AG04450 (cell line): ENCODE measurements around the gene APOL2. TPM values are rescaled to one million over a fixed set of nuclear protein-coding genes. Genes with fewer than 3 reads are reported as not detected.

Experiments
- CTCF ChIA-PET: fragments of 300-600, 350-600 bp; formaldehyde crosslinking; extraction: SDS; loops from one replicate; lab custom pipeline; 2022; ENCODE audit warnings: antibody characterized with exemption, inconsistent platforms; lab: Charles Lee
- POLR2A ChIA-PET: fragments of 350-600 bp; formaldehyde crosslinking; extraction: SDS; loops from one replicate; lab custom pipeline; 2021; ENCODE audit warnings: antibody characterized with exemption, inconsistent platforms; lab: Yijun Ruan, JAX
- DNase-seq: peaks from one replicate; pipeline ENCODE4 v3.0.0-alpha.2; 2011; ENCODE audit warnings: low read depth, low spot score
- H3K27ac ChIP-seq: one replicate; pipeline ENCODE4 v1.5.1; 2012; ENCODE audit warnings: low read depth, low read length, control low read depth
- H3K27me3 ChIP-seq: one replicate; pipeline ENCODE4 v1.6.0; 2012; ENCODE audit warnings: low read length; ENCODE audit not compliant: control insufficient read depth, insufficient read depth
- H3K4me3 ChIP-seq: 2 replicates; pipeline ENCODE4 v1.5.1; 2011; ENCODE audit warnings: mild to moderate bottlenecking, low read depth, low read length, control low read depth
- H3K9me3 ChIP-seq: 2 replicates; pipeline ENCODE4 v1.5.1; 2012; ENCODE audit warnings: low read length; ENCODE audit not compliant: control insufficient read depth, insufficient read depth
- polyA plus RNA-seq: library from polyadenylated mRNA; depleted of rRNA; stranded (reverse); fragments of >200 nt; gene quantifications from 2 replicates; pipeline ENCODE4 v1.2.3, GENCODE V29; 2011
- TF ChIP-seq, protein P1 (sequence below): IDR thresholded peaks from 2 replicates; pipeline ENCODE4 v1.5.1; 2011; ENCODE audit warnings: low read depth, low read length, control low read depth, inconsistent platforms

Gene APOL2
- polyA plus RNA-seq, 1 experiment = 19.7 TPM

DNA sequence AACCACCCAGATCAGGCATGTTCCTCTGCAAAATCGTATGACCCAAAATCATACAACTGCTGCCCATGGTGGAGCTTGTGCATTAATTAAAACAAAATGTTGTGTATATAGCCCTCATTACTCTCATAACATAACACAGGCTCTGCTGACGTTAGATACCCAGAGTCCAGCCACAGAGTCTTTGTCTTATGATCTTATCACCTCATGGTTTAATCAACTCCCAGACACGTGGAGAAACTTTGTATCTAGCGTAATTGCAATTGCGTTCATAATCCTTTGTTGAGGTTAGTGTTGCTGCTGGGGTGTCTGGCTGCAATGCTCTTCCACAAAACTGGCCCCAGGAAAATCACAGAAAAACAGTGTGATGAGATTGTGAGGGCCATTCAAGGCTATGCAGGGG, 8.6 kb upstream of the APOL2 start:
- Histone ChIP-seq H3K27ac (no peak overlapping the region), H3K9me3 (peaks cover 2% of the 10 kb centered on the region), H3K27me3 (no peaks in the 10 kb centered on the region), H3K4me3 (no peak overlapping the region)
- DNase-seq = no peak
- ChIA-PET POLR2A (no interaction called here), CTCF (interaction anchor here (3.2 kb wide), 1 partner anchor 9 kb away, joined by 16 read pairs; the partner anchor contains the start of gene APOL2)
- TF ChIP-seq, protein P1, sequence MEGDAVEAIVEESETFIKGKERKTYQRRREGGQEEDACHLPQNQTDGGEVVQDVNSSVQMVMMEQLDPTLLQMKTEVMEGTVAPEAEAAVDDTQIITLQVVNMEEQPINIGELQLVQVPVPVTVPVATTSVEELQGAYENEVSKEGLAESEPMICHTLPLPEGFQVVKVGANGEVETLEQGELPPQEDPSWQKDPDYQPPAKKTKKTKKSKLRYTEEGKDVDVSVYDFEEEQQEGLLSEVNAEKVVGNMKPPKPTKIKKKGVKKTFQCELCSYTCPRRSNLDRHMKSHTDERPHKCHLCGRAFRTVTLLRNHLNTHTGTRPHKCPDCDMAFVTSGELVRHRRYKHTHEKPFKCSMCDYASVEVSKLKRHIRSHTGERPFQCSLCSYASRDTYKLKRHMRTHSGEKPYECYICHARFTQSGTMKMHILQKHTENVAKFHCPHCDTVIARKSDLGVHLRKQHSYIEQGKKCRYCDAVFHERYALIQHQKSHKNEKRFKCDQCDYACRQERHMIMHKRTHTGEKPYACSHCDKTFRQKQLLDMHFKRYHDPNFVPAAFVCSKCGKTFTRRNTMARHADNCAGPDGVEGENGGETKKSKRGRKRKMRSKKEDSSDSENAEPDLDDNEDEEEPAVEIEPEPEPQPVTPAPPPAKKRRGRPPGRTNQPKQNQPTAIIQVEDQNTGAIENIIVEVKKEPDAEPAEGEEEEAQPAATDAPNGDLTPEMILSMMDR = no peak

DNA sequence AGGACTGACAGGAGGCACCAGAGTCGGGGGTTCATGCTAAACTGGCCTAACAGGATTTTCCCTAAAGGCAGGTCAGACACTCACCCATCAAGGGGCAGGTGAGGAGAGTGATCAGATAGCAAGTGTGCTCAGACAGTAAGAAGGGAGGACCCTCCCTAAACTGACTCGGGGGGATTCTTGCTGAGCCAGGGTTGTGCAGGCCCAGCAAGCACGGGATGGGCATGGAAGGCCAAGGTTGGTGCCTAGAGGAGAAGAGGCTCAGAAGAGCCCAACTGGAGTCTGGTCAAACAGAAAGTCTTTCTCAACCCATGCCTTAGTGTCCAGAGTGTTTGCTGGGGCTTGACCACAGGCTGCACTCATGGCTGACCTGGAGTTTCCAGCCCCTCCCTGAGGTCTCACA, 7.4 kb upstream of the APOL2 start:
- ChIA-PET POLR2A (no interaction called here), CTCF (no interaction called here)
- TF ChIP-seq, protein P1 = no peak
- Histone ChIP-seq H3K9me3 (peaks cover 2% of the 10 kb centered on the region), H3K4me3 (no peak overlapping the region), H3K27ac (no peak overlapping the region), H3K27me3 (no peaks in the 10 kb centered on the region)
- no peak for DNase-seq

DNA sequence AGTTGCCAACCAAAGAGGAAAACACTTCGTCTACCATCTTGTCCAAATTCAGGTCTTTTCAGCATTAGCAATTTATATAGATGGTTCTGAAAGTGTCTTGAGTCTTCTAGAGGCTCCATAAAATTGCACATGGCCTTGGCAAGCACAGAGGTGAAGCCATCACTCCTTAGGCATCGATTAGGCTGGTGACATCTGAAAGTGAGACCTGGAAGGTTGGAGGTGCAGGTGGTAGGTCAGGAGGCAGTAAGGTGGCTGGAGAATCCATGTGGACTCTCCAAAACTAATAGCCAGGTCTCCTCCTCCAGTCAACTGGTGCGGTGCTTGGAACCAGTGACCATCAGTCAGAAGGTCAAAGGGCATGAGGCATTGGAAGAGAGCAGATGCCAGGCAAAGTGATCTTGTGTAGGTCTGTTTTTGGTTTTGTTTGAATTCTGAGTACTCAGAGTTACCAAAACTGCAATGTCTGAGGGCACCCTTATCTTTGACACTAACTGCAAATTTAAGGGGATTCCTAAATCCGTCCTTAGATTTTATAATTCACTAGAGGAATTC, 6.6 kb upstream of the APOL2 start:
- H3K4me3 ChIP-seq = no peak overlapping the region
- peaks cover 2% of the 10 kb centered on the region for H3K9me3 ChIP-seq
- ChIA-PET CTCF (no interaction called here), POLR2A (no interaction called here)
- DNase-seq = no peak
- TF ChIP-seq, protein P1 = no peak
- no peak overlapping the region for H3K27ac ChIP-seq
- no peaks in the 10 kb centered on the region for H3K27me3 ChIP-seq

DNA sequence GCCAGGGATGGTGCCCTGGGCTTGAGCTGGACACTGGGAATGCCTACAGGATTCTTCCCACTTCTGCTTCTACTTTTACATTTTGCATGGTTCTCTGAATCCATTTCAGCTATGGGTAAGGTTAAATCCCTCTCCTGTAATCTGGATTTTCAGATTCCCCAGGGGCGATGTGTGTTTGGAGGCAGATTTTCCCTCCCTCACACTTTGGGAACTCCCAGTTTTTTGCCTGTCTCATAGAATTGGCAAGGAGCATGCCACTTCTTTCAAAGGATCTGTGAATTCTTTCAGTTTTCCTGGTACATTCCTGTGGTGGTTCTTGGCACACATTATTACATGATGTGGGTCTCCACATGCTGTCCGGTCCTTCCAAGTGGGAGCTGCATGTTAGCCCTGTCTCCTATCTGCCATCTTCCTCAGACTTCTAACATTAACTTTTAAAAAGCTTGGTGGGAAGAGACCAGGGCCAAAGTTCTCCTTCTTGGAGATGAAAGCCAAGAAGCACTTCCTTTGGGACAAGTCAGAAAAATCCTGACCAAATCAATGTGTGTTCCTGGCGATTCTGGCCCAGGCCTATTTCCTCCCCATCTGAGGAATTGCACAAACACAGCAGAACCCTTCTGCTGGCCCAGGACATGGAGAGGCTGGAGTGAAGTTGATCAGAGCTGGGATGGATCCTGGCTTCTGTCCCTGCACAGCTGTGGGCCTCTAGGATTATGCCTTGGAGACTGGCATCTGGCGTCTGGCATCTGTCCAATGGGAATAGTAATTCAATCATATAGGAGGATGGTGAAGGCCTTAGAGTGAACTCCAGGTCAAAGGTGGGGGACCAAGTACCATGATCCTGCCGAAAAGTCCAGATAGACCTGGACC, 5.4 kb upstream of the APOL2 start:
- CTCF ChIA-PET = interaction anchor here (0.6 kb wide), 2 partner anchors 22 to 32 kb away, joined by 4 read pairs; no protein-coding TSS in a partner anchor
- Histone ChIP-seq H3K4me3 (no peak overlapping the region), H3K9me3 (peaks cover 2% of the 10 kb centered on the region; the same call in 1 of the 2 replicates), H3K27ac (no peak overlapping the region), H3K27me3 (no peaks in the 10 kb centered on the region)
- TF ChIP-seq, protein P1 = no peak
- POLR2A ChIA-PET = no interaction called here
- no peak for DNase-seq

DNA sequence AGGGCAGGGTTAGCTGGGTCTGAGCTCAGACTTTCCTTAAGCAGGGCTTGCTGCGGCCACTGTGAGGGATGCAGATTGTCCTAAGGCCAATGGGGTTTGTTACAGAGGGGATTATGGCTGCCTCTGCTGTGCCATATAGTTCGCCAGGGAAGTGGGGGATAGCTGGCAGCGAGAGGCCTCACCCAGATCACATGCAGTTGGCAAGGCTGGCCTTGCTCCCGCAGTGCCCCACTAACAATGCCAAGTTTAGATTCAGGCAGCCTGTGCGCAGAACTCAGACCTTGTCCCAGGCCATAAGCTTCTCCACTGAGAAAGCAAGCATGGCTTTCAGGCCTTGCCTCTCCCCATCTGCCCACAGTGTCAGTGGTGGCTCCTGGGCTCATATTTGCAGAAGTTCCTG, 4.7 kb upstream of the APOL2 start:
- DNase-seq = no peak
- TF ChIP-seq, protein P1 = no peak
- no peaks in the 10 kb centered on the region for H3K27me3 ChIP-seq
- no peak overlapping the region for H3K27ac ChIP-seq
- CTCF ChIA-PET = interaction anchor here (0.6 kb wide), 1 partner anchor 33 kb away, joined by 4 read pairs; no protein-coding TSS in a partner anchor
- no peaks in the 10 kb centered on the region for H3K9me3 ChIP-seq
- no peak overlapping the region for H3K4me3 ChIP-seq
- POLR2A ChIA-PET = no interaction called here
